Transverse colon (tissue), 3 donors: ENCODE results near the gene PSMD12.

Source experiments
- CTCF ChIP-seq, 5 experiments: fragments of 200-600 bp in 3 of 5; fragments of 450-650 bp in 2 of 5; sonication (generic) in 3 of 5; IDR thresholded peaks; 1 replicate in 2 of 5; 2 replicates in 3 of 5; pipeline ENCODE4 v1.5.1; 2016 to 2017; ENCODE audit warnings: antibody characterized with exemption in 5 of 5, inconsistent platforms in 3 of 5, mild to moderate bottlenecking in 2 of 5, moderate library complexity in 1 of 5
- POLR2A ChIP-seq: fragments of 450-650 bp; IDR thresholded peaks from one replicate; pipeline ENCODE4 v1.6.1; 2016; ENCODE audit warnings: antibody characterized with exemption, mild to moderate bottlenecking, moderate library complexity

GRCh38 chr17:67316781-67317180, 49.6 kb downstream of the PSMD12 start:
- TF ChIP-seq CTCF (IDR thresholded peaks at IDR 0.05) (no peak), POLR2A (no peak)
